GM12873 (cell line): ENCODE results near the gene DACT3.

Source experiments
- CTCF ChIP-seq: IDR thresholded peaks from 2 replicates; pipeline ENCODE4 v1.5.1; 2012; ENCODE audit warnings: low read depth, mild to moderate bottlenecking, moderate library complexity, low read length, control low read depth; ENCODE audit not compliant: insufficient read depth; ENCODE audit errors: missing control alignments

The DACT3 gene

GRCh38 chr19:46603195-46603637 lies 57.8 kb downstream of the DACT3 start:
- no peak for TF ChIP-seq CTCF

- TF ChIP-seq CTCF: no peak
Measured at GRCh38 chr19:46602392-46603194, 58.4 kb downstream of the DACT3 start.

GRCh38 chr19:46601318-46602224 lies 59.4 kb downstream of the DACT3 start, which contains the start of gene CALM3:
TSS of gene CALM3 (plus strand) at chr19:46601330. CDS start at chr19:46601435, 105 bp downstream.
- no peak for TF ChIP-seq CTCF

GRCh38 chr19:46600384-46601317 lies 60.3 kb downstream of the DACT3 start:
- TF ChIP-seq CTCF: no peak

- TF ChIP-seq CTCF: no peak
Measured at GRCh38 chr19:46599716-46600373, 61.1 kb downstream of the DACT3 start.

- TF ChIP-seq CTCF: no peak
Measured at GRCh38 chr19:46598372-46598917, 62.5 kb downstream of the DACT3 start.
